ENCODE measurements around the gene SH3RF3.

DNA sequence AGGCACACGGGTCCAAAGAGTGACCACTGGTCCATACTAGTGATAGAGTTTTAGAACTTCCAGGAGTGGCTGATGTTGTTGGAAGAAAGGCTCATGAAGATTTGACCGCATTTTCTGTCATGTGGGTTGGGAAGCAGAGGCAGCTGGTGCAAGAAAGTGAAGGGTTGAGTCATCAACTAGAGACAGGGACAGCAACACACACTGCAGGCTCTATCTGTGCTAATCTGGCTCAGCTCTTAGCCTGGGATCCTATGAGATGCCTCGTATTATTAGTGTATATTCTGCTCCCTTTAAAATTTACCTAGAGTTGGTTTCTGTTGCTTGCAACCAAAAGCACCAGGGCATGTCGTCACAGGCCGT lies 2.5 kb upstream of the SH3RF3 start:
- TF ChIP-seq POLR2A (conservative IDR thresholded peaks at IDR 0.05) (no peak), ZBTB26 (CRISPR knock-in tag; IDR thresholded peaks at IDR 0.05) (no peak), NFXL1 (CRISPR knock-in tag; IDR thresholded peaks at IDR 0.05) (no peak), JUNB (CRISPR knock-in tag; conservative IDR thresholded peaks at IDR 0.05) (no peak), PHF8 (IDR thresholded peaks at IDR 0.05; ENCODE audit: borderline replicate concordance, low read length) (no peak)
- TF ChIP-seq, protein P1, sequence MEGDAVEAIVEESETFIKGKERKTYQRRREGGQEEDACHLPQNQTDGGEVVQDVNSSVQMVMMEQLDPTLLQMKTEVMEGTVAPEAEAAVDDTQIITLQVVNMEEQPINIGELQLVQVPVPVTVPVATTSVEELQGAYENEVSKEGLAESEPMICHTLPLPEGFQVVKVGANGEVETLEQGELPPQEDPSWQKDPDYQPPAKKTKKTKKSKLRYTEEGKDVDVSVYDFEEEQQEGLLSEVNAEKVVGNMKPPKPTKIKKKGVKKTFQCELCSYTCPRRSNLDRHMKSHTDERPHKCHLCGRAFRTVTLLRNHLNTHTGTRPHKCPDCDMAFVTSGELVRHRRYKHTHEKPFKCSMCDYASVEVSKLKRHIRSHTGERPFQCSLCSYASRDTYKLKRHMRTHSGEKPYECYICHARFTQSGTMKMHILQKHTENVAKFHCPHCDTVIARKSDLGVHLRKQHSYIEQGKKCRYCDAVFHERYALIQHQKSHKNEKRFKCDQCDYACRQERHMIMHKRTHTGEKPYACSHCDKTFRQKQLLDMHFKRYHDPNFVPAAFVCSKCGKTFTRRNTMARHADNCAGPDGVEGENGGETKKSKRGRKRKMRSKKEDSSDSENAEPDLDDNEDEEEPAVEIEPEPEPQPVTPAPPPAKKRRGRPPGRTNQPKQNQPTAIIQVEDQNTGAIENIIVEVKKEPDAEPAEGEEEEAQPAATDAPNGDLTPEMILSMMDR (IDR thresholded peaks at IDR 0.05 in 2 of 3, conservative IDR thresholded peaks at IDR 0.05 in 1 of 3; ENCODE audit: insufficient read depth in 2 of 3, low read depth in 1 of 3, low read length in 3 of 3), result no peak
